HG03045 (cell line): ENCODE results near the gene PDE11A.
A peak's percentile ranks its signal among the peaks of the same experiment; 100 is the strongest.
"Not testable (repeated sequence)": the region's sequence is repeated elsewhere in the genome, so short reads cannot be mapped to it uniquely, and the experiment has no call there.

Source experiments
- ATAC-seq: cut with Tn5 transposase; IDR thresholded peaks from one replicate; pipeline ENCODE4 v1.9.1; 2021; ENCODE audit warnings: mild to moderate bottlenecking, moderate library complexity; ENCODE audit not compliant: unreplicated experiment

PDE11A gene

GRCh38 chr2:178072383-178073301 is at the start of gene PDE11A:
Gene PDE11A (minus strand): TSS chr2:178072777. CDS start chr2:178072437, 340 bp downstream.
- no peak for ATAC-seq

DNA sequence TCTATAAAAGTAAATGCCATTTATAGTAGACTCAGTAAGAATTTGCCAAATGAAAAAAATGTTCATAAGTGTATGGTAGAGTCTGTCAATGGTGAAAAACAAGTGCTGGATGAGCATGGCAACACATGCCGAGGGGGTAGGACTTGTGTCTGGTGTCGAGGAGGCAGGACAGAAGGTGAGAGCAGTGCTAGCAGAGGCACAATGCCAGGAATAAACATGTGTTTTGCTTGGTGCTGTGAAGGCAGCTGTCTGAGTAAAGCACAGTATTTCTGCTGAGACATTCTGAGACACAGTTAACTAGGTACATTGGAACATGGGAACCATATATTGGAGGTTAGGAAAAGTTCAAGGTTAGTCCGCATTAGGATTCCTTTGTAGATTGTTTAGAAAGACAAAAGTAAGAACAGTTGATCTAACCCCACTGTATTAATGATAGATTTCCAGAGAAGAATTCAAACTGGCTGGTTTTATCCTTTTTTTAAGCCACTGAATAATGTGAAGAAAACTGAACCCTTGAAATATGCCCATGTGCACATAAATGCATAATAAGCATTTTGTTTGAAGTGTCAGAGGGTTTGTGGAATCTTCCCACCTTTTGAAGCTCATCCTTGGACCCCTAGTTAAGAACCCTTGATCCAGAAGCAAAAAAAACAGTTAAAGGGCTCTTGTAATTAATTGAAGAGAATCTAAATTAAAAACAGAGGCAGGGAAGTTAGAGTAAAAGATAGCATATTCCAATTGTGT is 46.8 kb upstream of the PDE11A start:
- no peak for ATAC-seq

- no peak for ATAC-seq
Observed at GRCh38 chr2:178117725-178118124, 45.1 kb upstream of the PDE11A start.

DNA sequence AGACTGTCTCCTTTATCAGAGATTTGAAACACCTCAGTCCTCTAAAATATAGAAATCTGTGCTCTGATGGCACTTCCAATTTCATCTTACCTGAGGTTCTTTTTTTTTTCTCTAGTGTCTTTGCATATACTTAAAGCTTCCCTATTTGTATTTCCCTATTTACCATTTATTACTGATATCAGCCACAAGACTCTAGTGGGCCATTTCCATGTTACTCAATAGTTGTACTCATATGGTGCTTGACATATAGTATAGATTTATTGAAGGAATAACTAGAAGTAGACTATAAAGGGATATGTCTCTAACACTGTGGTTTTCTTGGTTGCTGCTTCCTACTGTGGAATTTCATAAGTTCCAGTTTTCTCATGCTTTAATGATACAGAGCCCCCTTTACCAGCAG is 42.7 kb upstream of the PDE11A start:
- ATAC-seq: no peak

DNA sequence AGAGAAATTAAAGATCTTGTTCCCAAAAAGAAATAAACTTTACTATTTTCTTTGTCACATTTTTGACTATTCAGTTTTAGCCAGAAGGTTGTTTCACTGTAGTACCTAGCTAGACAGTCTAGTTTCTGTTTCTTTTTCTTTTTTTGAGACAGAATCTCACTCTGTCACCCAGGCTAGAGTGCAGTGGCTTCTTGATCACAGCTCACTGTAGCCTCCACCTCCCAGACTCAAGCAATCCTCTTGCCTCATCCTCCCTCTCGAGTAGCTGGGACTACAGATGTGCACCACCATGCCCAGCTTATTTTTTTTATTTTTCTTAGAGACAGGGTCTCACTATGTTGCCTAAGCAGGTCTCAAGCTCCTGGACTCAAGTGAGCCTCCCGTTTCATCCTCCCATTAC is 41.9 kb upstream of the PDE11A start:
- peak; percentile 51 for ATAC-seq

DNA sequence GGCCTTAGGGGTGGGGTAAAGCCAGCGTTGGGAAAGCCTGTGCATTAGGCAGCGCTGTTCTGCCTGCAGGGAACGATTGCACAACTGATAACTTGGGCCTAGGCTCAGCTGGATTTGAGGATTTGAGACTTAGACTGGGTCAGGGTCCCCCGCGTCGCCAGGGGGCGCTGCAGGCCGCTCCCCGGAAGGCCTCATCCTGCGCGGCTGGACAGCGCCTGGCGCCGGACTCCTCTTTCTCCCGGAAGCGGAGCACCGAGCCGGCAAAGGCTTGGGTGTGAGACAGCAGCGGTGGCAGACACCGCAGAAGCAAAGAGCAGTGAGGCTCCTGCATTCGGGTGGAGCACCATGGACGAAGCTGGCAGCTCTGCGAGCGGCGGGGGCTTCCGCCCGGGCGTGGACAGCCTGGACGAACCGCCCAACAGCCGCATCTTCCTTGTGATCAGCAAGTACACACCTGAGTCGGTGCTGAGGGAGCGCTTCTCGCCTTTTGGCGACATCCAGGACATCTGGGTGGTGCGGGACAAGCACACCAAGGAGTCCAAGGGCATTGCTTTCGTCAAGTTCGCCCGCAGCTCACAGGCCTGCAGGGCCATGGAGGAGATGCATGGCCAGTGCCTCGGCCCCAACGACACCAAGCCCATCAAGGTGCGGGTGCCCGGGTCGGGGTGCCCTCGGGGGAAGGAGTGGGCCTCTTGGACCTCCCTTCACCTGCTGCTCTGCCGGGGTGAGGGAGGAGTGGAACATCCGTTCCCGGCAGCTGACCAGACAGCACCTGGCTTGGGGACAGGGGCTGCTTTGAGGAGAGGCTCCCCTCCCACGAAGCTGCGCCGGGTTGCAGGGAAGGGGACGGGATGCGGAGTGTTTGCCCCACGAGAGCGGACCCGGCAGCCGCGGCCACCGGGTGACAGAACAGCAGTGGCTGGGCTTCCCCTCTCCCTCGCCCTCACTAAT is 39.9 kb upstream of the PDE11A start, which contains the start of gene RBM45:
TSS of gene RBM45 (plus strand) at position 236 of the 951 bp plus-strand sequence. CDS start at position 346, 110 bp downstream.
- peak; percentile 90 for ATAC-seq

GRCh38 chr2:178111743-178112142 is 39.2 kb upstream of the PDE11A start:
- ATAC-seq: no peak

DNA sequence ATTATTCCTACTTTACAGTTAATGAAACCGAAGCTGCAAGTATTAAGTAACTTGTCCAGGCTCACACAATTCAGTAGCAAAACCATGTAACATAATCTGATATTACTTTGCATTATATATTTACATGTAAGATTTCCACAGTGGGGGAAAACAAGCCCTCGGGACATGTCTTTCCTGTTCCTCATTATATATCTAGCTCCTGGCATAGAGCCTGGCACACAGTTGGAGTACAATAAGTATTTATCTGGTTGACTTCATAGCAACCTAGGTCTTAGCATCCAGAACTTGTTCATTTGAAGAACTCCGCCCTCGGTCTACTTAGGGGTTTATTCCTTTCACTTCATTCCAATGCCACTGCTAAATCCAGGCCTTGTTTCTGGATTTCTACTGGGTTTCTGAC is 38.1 kb upstream of the PDE11A start:
- no peak for ATAC-seq

- ATAC-seq: no peak
Observed at GRCh38 chr2:178109813-178110212, 37.2 kb upstream of the PDE11A start.

DNA sequence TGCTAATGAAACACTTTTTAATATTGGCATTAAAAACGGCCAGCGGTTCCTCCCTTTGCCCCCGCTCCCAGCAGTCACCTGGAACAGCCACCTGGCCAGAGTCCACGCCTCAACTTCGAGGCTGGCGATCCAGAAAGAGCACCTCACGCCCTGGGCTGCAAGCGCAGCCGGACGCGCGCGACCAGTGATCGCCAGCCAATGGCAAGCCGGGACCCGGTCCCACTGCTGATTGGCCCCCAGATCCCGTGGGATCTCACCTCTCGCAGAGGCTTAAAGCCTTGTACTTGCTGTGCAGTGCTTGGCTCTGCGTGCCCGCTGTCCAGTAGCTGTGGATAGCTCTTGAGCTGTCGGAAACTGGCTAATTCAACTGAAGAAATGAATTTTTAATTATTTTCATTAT is 35.6 kb upstream of the PDE11A start:
- ATAC-seq: no peak

DNA sequence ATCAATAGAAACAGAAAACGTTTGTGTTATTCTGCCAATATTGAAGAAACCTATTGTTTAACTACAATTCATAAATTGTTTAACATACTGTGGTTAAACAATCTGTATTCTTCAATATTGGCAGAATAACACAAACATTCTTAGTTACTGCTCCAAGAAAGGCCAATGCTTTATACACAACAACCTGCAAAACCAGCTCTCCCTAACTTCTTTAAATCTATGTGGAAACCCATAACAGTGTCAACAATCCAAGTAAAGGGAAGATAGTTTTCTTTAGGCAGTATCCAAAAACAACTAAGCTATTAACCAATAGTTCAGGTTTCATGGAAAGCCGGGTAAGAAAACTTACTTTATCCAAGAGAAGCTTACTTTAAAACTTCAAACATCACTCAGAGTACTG is 33.5 kb upstream of the PDE11A start:
- ATAC-seq: no peak

DNA sequence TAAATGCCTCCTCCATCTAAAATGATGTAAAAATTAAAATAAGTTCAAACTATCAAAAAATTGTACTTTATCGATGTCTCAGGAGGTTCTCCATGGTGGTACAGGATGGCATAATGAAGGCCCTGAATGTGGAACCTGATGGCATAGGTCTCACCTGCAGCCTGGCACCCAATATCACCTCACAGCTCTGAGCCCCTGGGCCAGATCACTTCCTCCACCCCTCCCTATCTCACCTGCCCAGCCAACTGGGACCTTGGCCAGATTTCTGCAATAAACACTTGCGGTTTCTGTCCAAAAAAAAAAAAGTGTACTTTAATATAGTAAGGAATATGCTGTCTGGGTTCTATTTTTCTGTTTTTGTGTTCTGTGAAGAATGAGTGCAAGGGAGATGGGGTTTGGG is 33.0 kb upstream of the PDE11A start:
- no peak for ATAC-seq

- ATAC-seq: no peak
Observed at GRCh38 chr2:178101321-178102079, 28.9 kb upstream of the PDE11A start.

DNA sequence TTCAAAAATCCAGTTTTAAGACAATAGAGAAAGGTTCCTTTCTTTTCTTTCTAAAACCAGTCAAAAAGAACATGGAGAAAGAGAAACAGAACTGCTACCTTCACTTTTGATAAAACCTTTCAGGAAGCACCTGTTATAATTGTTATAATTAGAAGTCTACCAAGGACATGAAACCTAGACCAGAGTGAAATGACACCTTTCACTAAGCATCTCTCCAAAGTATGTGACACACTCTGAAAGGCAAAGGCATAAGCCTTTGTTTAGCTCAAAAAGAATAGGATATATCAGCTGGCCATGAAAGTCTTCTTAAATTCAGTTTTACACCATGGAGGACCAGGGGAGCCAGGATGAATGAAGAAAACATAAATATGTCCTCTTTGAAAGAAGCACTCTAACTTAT is 20.9 kb upstream of the PDE11A start:
- ATAC-seq: no peak

- ATAC-seq: no peak
Observed at GRCh38 chr2:178088774-178089270, 16.2 kb upstream of the PDE11A start.

DNA sequence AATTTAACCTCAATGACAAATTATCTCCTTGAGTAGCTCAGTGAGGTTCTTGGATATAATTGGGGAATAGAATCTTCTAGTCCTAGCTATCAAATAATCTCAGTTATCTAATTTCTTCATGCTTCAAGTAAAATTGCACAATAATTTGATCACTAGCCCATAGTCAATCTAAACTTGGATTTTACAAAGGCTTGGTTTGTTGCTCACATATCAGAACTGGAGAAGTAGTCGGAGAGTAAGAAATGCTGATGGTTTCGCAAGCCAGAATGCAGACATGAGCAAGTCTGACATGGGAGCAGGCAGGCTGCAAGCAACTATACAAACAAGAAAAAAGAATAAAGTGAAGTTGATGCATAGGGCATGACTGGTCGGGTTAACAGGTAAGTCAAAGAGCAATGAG is 11.7 kb upstream of the PDE11A start:
- ATAC-seq: no peak

- ATAC-seq: no peak
Observed at GRCh38 chr2:178082408-178083045, 9.9 kb upstream of the PDE11A start.

DNA sequence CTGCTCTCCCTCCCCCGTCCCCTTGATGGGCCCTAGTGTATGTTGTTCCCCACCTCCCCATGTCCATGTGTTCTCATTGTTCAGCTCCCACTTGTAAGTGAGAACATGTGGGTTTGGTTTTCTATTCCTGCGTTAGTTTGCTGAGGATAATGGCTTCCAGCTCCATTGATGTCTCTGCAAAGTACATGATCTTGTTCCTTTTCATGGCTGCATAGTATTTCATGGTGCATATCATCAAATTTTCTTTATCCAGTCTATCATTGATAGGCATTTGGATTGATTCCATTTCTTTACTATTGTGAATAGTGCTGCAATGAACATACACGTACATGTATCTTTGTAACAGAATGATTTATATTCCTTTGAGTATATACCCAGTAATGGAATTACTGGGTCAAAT is 6.7 kb upstream of the PDE11A start:
- not testable (repeated sequence) for ATAC-seq

DNA sequence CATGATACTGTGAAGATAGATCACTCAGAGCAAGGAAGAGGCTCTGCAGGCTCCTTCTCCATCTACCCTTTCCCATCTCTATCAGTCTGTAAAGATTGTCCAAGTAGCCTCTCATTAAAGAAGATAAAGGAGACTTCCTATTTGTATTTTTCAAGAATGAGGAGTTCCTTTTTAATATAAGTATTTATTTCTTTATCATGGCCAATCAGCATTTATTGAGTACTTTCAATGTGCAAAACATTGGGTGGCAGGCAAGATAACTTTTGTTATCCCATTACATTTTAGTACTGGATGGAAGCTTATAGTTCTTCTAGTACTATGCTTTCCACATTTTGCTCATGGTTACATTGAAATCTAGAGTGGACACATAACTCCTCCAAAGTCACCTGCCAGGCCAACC is 3.6 kb upstream of the PDE11A start:
- no peak for ATAC-seq

- ATAC-seq: no peak
Observed at GRCh38 chr2:178075006-178075326, 2.4 kb upstream of the PDE11A start.
